NCI-H446 (cell line): Measurements from ENCODE around the gene NDUFS4.
"Not testable (repeated sequence)": the region's sequence is repeated elsewhere in the genome, so short reads cannot be mapped to it uniquely, and the experiment has no call there.

Experiments used
- DNase-seq, 2 experiments: peaks; one replicate each; lab custom pipeline; 2025; lab: John Stamatoyannopoulos, UW

The NDUFS4 gene

DNA sequence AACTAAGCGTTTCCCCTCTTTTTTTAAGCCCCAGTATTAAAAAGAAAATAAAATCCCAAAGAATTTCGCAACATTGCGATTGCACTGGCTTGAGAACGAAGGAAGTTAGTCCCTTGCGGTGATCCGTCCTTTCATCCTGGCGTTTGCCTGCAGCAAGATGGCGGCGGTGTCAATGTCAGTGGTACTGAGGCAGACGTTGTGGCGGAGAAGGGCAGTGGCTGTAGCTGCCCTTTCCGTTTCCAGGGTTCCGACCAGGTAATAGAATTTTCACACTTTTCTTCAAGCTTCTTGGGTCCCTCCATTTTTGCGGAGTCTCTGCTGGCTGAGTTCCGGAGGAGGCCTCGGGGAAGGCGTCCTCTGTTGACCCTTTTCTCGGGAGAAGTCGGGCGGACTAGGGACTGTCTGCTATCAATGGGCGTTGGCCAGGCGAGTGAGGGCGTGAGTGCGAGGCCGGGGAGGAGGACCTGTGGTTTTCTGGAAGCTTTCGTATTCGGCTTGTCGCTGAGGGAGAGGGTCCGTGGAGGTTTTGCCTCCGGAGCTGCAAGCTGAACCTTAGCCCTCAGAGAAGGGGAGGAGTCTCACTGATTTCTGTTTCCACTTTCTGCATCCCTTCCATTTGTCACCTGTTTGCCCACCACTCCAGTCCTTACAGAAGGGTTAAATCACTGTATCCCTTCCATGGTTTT lies at the start of gene NDUFS4:
Gene NDUFS4 (plus strand): TSS at position 134 of the 686 bp plus-strand sequence. CDS start 24 bp downstream, at position 158.
- DNase-seq, result peak; percentile 56 to 80

DNA sequence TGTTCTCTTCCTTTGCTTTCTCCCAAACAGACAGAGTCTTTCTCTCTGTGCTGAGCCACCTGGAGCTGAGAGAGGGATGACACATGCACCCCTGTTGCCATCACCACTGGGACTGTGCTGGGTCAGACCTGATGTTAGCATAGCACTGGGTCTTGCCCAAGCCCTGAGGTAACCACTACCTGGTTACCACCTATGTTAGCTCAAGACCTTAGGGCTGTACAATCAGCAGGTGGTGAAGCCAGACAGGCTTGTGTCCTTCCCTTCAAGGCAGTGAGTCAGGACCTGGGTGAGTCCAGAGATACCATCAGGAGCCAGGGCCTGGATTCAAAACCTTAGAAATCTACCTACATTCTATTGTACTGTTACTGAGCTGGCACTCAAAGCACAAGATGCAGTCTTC lies 47.9 kb upstream of the NDUFS4 start:
- no peak for DNase-seq

DNA sequence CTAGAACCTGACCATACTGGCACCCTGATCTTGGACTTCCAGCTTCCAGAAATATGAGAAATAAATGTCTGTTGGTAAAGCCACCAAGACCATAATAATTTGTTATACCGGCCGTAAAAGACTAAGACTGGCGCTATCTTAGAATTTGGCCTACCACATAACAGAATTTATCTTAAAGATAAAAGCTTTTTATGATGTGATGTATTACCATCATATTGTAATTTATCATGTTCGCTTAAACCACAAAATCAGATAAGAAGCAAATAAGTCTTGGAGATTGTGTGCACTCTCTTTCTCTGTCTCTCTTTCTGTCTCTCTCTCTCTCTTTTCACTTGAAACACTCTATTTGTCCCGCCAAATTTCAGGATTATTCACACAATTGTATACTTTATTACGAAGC lies 44.5 kb upstream of the NDUFS4 start:
- no peak for DNase-seq

DNA sequence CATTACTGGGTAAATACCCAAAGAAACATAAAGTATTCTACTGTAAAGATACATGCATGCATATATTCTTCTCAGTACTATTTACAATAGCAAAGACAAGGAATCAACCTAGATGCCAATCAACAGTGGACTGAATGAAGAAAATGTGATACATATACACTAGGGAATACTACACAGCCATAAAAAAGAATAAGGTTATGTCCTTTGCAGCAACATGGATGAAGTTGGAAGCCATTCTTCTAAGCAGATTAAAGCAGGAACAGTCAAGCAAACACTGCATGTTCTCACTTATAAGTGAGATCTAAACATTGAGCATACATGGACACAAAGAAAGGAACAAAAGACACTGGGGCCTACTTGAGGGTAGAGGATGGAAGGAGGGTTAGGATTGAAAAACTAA lies 39.6 kb upstream of the NDUFS4 start:
- DNase-seq, result no peak

DNA sequence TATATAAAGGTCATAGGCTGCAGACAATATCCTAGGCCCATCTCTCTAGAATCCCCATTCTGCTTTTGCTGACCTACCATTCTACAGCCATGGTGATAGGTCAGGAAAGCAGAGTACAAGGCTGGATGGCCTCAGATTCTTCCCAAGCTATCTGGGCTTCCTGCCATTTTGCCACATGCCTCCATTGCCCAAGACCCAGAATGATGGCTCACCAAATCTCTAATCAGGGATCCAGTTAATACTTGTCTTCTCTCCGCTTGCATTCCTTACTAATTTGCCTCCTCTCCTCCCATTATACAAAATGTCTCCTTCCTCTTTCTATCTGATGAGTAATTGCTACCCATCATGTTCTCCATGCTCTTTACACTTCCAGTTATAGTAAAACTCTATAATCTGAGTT lies 22.7 kb upstream of the NDUFS4 start:
- DNase-seq, result no peak

DNA sequence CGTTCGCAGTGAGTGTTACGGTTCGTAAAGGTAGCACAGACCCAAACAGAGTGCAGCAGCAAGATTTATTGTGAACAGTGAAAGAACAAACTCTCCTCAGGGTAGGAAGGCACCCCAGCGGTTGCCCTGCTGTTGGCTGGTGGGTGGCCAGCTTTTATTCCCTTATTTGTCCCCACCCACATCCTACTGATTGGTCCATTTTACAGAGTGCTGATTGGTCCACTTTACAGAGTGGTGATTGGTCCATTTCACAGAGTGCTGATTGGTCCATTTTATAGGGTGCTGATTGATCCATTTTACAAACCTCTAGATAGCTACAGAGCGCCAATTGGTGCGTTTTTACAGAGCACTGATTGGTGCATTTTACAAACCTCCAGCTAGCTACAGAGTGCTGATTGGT lies 19.7 kb upstream of the NDUFS4 start:
- DNase-seq, result not testable (repeated sequence)

DNA sequence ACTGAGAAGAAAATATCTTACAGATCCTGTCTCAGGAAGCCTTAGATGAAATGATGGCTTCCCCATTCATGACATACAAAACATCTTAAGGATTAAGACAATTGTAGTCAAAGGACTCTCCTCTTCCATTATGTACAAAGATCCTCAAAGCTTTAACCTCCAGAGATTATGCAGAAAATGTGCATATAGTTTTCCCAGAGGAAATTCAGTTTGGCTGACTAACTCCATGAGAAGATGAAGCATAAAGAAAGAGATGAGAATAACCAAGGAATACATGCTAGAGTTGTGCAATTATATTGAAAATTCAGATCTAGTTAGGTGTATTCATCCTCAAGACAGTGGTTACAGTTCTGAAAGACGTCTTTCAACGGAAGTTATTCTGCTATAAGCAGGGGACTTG lies 18.6 kb upstream of the NDUFS4 start:
- DNase-seq, result no peak

DNA sequence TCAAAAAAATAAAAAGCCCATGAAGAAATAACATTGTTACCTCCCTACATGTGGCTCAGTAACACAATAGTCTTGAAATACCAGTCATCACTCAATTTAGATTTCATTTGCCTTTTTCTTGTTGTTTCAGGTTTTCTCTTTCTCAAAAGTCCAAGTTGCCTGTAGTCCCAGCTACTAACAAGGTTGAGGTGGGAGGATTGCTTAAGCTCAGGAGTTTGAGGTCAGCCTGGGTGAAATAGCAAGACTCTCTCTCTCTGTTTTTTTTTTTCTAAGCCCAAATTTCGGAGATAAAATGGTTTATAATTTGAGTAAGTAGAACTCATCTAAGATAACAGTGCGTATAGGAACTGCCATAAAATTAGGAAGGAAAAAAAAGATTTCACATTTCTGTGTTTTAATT lies 17.5 kb upstream of the NDUFS4 start:
- DNase-seq, result no peak

DNA sequence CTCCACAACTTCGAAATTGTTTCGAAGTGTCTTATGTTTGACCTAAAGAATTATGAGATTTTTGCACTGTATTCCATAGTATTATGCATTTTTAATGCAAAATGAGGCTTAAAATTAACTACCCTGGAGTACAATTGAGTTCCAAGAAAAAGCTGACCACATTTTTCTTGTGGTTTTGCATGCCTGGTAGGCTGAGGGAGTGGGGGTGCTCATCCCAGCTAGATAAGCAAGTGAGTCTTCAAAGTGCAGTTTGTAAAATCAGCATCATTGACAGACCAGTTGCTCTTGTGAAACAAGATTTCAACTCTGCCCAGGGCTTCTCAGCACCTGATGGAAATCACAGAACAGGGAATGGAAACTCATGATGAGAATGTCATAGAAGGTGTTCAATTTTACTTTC lies 17.0 kb upstream of the NDUFS4 start:
- no peak for DNase-seq

DNA sequence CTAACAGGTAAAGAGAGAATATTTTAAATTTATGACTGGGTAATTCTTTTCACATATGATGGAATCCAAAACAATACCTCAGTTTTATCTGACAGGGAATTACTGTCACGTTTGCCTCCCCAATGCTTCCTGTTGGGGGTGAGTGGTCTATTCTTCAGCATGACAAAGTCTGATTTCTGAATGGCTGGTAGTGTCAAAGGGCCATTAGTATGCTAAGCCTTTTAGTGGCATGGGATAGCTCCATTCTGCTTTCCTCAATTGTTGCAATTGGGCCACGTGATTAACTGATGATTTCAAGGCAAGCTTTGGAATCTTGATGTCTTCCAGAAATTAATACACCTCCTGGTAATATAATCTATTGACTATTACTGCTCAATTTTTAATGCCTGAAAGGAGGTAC lies 14.7 kb upstream of the NDUFS4 start:
- no peak for DNase-seq

DNA sequence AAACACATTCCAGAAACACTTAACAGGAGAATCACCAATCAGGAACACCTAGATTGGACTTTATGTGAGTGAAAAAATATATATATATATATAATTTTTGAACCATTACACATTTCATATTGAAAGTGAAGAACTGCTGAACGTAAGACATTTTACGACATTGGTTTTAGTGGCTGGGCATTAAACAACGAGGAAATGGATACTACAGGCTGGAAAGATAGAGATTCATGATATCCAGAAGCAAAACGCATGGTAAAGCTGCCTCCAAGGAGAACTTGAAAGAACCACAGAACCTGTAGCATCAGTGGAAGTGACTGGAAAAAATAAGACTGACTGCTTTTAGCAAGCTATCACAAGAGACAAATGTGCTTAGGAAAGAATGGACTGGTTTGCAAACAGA lies 13.2 kb upstream of the NDUFS4 start:
- no peak for DNase-seq

DNA sequence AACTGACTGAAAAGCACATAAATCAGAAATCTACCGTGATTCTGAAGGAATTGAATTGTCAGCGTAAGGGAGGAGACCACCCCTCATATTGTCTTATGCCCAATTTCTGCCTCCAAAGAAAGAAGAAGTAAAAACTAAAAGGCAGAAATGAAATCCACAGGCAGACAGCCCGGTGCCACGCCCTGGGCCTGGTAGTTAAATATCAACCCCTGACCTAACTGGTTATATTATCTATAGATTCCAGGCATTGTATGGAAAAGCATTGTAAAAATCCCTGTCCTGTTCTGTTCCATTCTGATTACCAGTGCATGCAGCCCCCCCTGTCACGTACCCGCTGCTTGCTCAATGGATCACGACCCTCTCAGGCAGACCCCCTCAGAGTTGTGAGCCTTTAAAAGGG lies 11.9 kb upstream of the NDUFS4 start:
- DNase-seq, result not testable (repeated sequence)

DNA sequence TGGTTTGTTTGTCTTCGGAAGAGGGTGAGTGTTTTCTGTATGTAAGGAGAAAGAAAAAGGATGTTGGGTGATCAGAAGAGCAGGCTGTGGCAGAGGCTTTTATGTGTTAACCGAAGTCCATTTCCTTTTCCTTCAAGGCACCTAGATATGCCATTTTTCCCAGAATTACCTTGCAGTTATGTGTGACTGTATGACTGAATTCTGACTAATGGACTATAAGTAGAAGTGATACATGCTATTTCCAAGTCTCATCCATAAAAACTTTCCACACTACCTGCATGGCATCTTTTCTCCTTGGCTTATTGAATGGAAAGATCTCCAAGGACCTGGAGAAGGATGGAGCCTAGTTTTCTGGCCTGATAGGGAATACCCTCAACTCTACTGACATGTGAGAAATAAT lies 10.6 kb upstream of the NDUFS4 start:
- DNase-seq, result no peak

DNA sequence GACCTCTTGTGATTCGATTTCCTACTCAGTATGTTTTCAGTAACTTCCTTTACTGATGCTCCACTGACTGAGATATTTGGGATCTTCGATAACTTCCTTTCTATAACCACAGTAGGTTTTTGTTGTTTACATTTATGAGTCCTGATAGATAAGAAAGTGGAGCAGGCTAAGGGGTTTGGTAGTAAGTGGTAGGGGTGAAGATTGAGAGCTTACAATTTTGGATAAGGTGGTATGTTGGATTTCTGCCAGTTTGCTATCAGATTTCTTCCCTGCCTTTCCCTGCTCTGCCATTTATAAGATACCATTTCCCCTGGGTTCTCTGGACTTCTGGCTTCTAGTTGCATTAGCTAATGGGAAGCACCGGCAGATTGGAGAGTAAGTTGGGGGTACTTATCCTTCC lies 7.9 kb upstream of the NDUFS4 start:
- DNase-seq, result no peak

DNA sequence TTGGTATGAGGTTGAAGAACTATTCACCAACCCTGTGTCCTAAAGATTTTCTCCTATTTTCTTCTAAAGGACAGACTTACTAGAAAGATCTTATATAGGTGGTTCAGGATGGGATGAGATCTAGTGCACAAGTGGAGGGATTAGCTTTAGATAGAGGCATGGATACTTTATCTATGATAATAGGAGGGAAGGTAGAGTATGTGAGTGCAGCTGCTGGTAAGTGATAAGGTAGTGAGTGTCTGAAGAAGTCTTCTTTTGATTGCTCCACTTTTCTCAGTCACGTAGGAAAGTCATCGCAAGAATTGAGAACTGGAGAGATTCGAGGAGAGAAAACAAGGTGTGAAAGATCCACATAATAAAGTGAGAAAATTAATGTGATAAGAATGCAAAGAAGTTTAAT lies 6.0 kb upstream of the NDUFS4 start:
- DNase-seq, result no peak

DNA sequence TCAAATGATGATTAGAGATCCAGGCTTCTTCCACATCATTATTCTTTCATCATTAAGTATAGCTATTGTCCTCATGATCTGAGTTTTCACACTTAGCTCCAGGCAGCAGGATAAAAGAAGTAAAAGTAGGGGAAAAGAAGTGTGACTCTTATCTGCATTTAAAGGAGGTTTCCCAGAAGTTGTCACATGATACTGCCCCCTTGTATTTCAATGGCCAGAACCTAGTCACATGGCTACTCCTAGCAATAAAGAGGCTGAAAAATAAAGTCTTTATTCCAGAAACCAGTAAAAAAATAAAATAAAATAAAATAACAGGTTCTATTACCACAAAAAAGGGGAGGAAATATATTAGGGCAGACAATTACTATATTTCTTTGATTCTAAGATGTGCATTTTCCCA lies 5.3 kb upstream of the NDUFS4 start:
- no peak for DNase-seq

DNA sequence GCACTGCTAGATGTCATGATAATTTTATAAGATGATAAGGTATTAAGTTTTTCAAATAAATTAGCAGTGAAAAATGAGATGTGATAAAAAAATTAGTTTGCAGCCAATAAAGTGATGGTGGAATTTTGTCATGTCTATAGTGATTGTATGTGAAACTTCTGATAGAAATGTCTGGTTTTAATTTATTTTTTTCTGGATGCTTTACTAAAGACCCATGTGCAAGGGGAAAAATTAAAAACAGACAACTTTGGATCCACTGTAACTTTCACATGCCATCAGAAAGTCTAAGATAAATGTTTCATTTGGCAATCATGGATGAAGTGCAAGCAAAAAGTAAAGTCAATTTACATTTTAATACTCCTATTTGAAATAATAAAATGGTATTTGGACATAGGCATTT lies 4.4 kb upstream of the NDUFS4 start:
- no peak for DNase-seq

DNA sequence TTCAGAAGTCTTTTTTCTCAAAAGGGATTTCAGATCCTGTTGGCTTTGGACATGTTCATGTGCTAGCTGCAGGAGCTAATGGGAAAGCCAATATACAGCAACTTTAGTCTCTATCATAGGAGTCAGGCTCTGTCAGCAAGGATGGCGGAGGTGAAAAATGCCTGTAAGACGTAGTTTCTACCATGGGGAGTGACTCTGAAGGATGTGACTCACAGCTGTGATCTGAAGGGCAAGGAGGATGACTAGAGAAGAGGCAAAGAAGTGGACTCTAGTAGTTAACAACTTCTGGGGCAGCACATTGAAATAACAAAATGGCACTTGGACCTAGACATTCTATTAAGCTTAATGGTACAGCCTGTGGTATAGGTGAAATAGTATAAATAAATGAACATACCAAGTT lies 3.1 kb upstream of the NDUFS4 start:
- DNase-seq, result no peak

DNA sequence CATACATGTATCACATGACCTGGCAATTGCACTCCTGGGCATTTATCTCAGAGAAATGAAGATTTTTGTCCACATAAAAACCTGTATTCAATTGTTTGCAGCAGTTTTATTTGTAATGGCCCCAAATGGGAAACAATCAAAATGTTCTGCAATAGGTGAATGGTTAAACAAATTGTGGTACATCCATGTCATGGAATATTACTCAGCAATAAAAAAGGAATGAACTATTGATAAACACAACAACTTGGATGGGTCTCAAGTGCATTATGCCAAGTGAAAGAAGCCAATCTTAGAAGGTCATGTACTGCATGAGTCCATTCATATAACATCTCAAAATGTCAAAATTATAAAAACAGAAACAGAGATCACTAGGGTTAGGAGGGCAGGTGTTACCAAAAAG lies 1.5 kb upstream of the NDUFS4 start:
- DNase-seq, result no peak

DNA sequence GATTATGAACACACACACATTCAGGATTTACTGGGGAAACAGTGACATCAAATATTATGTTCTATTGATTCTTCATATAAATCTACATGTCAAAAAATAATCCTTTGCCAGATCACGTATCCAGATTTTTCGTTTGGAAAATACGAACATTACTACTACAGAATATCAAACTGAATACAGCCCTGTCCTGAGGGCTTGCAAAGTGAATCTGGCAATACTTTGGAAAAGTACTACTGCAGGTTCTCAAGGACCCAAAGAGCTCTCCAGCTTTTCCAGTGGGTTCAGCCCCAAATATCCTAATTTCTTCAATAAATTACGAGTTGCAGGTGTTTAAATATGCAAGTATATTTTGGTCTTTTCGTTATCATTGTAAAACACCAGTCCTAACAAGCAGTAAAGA lies 411 bp upstream of the NDUFS4 start:
- peak in 1 of 2 experiments; percentile 56 for DNase-seq

DNA sequence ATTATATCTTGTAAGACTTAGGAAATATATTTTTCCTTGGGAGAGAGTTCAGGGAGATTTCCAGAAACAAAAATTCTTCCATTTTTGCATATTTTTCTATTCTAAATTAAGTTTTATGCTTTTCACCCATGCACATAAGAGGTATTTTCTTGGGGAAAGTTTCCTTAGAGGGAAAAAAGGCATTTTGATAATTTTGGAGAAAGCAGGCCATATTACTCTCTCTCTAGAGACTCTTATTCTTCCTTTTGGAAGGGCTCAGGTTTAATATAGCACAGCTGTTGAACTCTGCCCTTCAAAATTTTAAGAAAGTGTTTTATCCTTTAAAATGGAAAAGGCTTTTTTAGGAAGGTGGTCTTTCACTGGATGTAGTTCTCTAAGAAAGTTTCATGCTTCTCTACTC lies 8.0 kb downstream of the NDUFS4 start:
- DNase-seq, result no peak

DNA sequence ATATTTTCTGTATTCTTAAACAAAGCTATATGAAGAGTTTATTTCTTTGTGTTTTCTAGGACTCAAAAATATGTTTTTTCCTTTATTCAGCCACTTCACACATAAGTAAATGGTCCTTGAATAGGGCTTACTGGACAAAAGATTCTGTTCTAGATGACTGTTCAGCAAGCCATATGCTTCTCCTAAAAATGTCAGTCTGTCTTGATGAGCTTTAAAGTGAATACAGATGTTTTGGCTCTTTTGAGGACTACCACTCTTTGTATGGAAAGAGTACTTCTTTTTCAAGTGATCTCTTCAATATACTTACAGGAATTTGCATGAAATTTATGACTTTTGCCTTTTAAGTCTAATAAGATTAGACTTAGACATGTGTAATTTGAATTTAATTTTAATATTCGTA lies 8.4 kb downstream of the NDUFS4 start:
- DNase-seq, result no peak

DNA sequence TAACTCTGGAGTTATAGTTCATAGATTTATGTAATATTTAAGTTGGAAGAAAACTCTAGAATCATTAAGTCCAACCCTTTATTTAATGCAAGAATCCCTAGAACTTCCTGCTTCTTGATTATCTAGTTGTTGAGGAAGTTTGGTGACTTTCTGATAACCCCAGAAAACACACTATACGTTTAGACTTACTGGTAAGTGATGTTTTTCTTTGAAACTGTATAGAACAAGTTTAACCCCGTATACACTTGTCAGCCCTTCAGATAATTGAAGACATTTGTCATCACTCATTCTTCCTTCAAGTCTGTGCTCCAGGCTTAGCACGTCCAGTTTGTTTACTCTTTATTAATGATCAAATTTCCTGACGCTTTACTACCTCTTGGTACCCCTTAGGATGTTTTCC lies 9.0 kb downstream of the NDUFS4 start:
- no peak for DNase-seq

DNA sequence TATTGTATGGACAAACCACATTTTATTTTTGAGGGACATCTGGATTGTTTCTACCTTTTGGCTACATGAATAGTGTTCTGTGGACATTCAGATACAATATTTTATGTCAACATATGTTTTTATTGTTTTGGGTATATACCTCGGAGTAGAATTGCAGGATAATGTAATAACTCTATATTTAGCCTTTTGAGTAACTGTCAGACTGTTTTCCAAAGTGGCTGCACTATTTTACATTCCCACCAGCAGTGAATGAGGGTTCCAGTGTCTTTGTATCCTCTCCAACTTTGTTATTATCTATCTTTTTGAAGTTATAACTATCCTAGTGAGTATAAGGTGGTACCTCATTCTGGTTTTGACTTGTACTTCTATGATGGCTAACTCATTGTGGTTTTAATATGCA lies 11.0 kb downstream of the NDUFS4 start:
- no peak for DNase-seq

DNA sequence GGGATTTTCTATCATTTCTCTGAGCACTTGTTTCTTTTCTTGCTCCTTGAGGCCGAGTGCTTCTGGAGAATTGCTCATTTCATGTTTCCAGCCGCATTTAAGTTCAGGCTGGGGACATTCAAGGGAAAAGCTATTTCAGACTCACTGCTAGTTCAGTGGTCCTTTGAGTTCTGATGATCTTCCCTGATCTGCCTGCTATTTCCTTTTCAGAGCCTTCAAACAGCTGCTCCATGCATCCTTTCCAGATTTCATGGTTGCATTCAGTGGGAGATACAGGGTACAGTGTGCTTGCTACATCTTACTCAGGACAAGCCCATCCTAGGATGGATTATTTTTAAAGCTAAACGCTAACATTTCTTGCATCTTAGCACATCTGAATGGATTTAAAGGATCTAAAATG lies 14.7 kb downstream of the NDUFS4 start:
- no peak for DNase-seq
